Kasumi-1 (cell line): ENCODE results near the gene FLVCR2.
"Not testable (repeated sequence)": the region's sequence is repeated elsewhere in the genome, so short reads cannot be mapped to it uniquely, and the experiment has no call there.

Source experiments
- DNase-seq, 2 experiments: peaks; one replicate each; lab custom pipeline; 2025; lab: John Stamatoyannopoulos, UW

The FLVCR2 gene

GRCh38 chr14:75591987-75592575 lies 13.7 kb downstream of the FLVCR2 start:
- no peak for DNase-seq

DNA sequence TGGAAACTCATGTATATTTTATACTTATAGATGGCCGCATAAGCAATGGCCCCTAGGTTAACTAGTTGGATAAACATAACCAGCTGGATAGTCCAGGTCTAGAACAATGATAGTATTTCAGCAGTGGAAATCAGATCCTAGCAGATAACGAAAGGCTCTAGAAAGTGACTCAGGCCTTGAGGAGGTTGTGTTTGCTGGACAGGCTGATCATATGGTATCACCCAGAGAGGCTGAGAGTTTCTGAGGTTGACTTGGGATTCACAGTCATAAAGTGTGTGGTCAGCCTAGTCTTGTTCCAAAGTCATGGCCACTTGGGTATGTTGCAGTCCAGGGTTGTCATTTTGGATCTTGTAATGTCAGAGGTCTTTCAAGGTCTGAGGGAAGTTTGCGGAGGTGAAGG lies 16.8 kb downstream of the FLVCR2 start:
- no peak for DNase-seq

DNA sequence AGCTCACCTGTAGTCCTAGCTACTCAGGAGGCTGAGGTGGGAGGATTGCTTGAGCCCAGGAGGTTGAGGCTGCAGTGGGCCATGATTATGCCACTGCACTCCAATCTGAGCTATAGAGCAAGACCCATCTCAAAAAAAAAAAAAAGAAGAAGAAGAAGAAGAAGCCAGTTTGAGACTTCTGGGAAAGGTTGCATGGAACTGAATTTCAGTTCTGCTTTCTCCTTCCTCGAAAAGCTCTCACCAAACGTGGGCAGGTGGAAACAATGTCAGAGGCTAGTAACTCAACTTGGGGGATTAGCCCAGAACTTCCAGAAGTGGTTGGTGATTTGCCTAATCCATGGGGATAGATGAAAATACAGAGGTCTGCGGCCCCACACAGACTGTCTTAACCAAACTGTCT lies 18.7 kb downstream of the FLVCR2 start:
- DNase-seq, result no peak

GRCh38 chr14:75600100-75600499 lies 21.7 kb downstream of the FLVCR2 start:
- DNase-seq, result not testable (repeated sequence)

GRCh38 chr14:75601061-75601460 lies 22.6 kb downstream of the FLVCR2 start:
- DNase-seq, result not testable (repeated sequence)

DNA sequence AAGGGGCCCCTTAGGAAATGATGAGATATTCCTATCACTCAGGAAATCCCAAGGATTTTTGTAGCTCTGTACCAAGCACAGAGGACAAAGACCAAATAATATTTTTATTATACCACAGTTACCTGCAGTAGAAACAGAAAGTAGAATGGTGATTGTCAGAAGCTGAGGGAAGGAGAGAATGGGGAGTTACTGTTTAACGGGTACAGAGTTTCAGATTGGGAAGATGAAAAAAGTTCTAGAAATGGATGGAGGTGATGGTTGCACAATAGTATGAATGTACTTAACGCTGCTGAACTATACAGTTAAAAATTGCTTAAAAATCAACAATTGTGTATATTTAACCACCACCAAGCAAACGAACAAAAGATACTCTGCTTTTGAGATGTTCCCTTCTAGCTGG lies 24.1 kb downstream of the FLVCR2 start:
- no peak for DNase-seq

DNA sequence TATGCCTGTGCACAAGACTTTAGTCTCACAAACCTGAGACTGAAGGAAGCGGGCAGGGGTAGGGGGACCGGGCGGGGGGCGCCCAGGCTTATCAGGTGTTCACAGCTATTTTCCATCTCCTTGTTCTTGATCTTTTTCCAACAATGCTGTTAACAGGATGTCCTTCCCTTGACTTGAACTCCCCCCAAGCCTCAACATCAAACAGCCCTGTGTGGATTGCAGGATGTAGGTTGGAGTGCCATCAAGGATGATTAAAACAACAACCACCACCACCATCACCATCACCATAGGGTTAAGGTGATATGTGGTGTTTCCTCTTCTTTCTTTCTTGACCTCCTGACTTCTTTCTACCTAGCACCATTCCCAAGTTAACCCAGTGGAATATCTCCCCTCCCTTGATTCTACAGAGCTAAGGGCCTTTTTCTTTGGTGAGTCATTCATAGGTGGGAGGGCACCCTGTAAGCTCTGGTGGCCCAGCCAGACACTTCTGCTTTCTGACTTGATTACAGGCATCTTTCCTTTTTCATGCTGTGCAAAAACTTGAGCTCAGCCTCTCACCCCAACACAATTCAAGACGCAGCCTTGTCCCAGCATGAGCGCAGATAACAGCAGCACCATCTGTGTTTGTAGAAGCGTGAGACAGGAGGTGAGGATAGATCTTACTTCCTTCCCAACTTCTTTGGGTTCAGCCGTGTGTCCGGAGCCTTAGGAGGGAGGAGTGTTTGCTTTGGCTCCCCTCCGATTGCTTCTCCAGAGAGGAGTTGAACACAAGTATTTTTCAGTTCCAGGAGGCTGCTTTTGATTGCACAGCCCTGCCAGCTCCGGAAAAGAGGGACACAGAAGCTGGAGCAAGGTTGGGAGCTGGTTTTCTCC lies 26.8 kb downstream of the FLVCR2 start:
- DNase-seq, result peak; percentile 92 to 95

DNA sequence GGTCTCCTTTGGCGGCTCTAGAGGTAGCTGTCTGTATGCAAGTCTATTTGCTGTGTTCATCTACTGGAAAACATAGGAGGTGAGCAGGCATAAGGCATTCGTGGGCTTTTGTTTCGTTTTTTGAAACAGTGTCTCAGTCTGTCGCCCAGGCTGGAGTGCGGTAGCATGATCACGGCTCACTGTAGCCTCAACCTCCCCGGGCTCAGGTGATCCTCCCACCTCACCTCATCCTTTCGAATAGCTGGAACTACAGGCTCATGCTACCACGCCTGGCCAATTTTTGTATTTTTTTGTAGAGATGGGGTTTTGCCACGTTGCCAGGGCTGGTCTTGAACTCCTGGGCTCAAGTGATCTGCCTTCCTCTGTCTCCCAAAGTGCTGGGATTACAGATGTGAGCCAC lies 27.5 kb downstream of the FLVCR2 start:
- DNase-seq, result peak; percentile 58 to 59

GRCh38 chr14:75607044-75607443 lies 28.6 kb downstream of the FLVCR2 start:
- DNase-seq, result no peak

- no peak for DNase-seq
Observed at GRCh38 chr14:75607842-75608640, 29.6 kb downstream of the FLVCR2 start.

GRCh38 chr14:75609116-75609515 lies 30.7 kb downstream of the FLVCR2 start:
- no peak for DNase-seq

- DNase-seq, result no peak
Observed at GRCh38 chr14:75609606-75610475, 31.4 kb downstream of the FLVCR2 start.

GRCh38 chr14:75610834-75611233 lies 32.4 kb downstream of the FLVCR2 start:
- no peak for DNase-seq

DNA sequence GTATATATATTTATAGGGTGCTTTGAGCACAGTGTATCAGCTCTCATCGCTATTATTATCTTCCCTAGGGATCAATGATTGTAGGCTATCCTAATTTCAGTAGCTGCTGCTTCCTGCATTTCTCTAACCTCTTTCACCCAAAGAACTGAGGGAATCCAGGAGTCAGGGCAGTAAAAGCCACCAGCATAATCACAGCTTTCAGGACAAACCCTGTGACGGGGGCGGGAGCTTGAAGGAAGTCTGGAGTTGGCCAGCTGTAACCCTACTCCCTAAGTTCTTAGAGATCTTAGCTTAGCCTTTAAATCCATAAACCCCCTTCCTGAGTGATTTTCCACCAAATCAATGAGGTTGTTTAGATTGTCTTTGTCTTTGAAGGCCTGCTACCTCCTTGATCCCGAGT lies 33.7 kb downstream of the FLVCR2 start:
- no peak for DNase-seq

- DNase-seq, result peak; percentile 37 to 55
Observed at GRCh38 chr14:75614179-75614578, 35.8 kb downstream of the FLVCR2 start.

GRCh38 chr14:75615200-75615599 lies 36.8 kb downstream of the FLVCR2 start:
- peak; percentile 96 to 97 for DNase-seq

- DNase-seq, result no peak
Observed at GRCh38 chr14:75619548-75619947, 41.1 kb downstream of the FLVCR2 start.

GRCh38 chr14:75625034-75625433 lies 46.6 kb downstream of the FLVCR2 start:
- no peak for DNase-seq

- no peak for DNase-seq
Observed at GRCh38 chr14:75626396-75626795, 48.0 kb downstream of the FLVCR2 start.

DNA sequence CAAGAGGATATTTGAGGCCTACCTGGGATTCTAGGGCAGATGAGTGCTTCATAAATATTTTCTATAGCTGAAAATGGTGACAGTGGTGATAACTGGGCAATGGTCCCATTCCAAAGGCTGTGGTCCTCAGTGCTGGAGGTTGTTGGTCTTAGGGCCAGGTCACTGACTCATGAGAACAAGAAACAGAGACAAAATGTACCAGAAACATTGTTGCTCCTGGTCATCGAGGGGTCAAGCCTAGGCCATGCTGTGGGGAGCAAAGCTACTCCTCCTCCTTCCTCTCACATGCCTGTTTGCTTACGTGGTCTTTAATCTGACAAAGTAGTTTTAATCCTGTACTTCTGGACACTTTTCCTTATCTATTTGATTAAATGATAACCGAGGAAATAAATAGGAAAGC lies 48.4 kb downstream of the FLVCR2 start:
- no peak for DNase-seq

GRCh38 chr14:75627406-75627805 lies 49.0 kb downstream of the FLVCR2 start:
- no peak for DNase-seq

GRCh38 chr14:75628816-75629215 lies 50.4 kb downstream of the FLVCR2 start:
- DNase-seq, result no peak
